Progenitor cell of endocrine pancreas (in vitro differentiated cells): Measurements from ENCODE around the gene RAB11FIP4. TPM values are rescaled to one million over a fixed set of nuclear protein-coding genes. Genes with fewer than 3 reads are reported as not detected.

Experiments used
- DNase-seq: peaks from one replicate; pipeline ENCODE4 v3.0.0; 2021; ENCODE audit warnings: low spot score; ENCODE audit not compliant: unreplicated experiment
- H3K27ac Mint-ChIP-seq: 2 replicates; pipeline ENCODE4 v1.8.0; 2021; ENCODE audit warnings: mild to moderate bottlenecking, moderate library complexity, mixed read lengths
- H3K27me3 Mint-ChIP-seq: 2 replicates; pipeline ENCODE4 v1.8.0; 2021; ENCODE audit warnings: mixed read lengths
- H3K36me3 Mint-ChIP-seq: 2 replicates; pipeline ENCODE4 v1.8.0; 2022; ENCODE audit warnings: mixed read lengths; ENCODE audit not compliant: insufficient read depth
- H3K4me1 Mint-ChIP-seq: 2 replicates; pipeline ENCODE4 v1.8.0; 2021; ENCODE audit warnings: low read depth, mixed read lengths
- H3K4me3 Mint-ChIP-seq: 2 replicates; pipeline ENCODE4 v1.8.0; 2021; ENCODE audit warnings: low read depth, mild to moderate bottlenecking, moderate library complexity, mixed read lengths
- H3K9me3 Mint-ChIP-seq: 2 replicates; pipeline ENCODE4 v1.8.0; 2021; ENCODE audit warnings: low read depth, mixed read lengths
- CTCF ChIP-seq: fragments of 200-600 bp; sonication (generic); IDR thresholded peaks from one replicate; pipeline ENCODE4 v1.5.0; 2021; ENCODE audit warnings: antibody characterized with exemption, mild to moderate bottlenecking; ENCODE audit not compliant: unreplicated experiment
- total RNA-seq: library from RNA; stranded (reverse); gene quantifications from 2 replicates; pipeline ENCODE4 v1.2.1, GENCODE V29; 2021

Gene RAB11FIP4
- total RNA-seq, 1 donor from 2014 or later: 65.5 TPM

DNA sequence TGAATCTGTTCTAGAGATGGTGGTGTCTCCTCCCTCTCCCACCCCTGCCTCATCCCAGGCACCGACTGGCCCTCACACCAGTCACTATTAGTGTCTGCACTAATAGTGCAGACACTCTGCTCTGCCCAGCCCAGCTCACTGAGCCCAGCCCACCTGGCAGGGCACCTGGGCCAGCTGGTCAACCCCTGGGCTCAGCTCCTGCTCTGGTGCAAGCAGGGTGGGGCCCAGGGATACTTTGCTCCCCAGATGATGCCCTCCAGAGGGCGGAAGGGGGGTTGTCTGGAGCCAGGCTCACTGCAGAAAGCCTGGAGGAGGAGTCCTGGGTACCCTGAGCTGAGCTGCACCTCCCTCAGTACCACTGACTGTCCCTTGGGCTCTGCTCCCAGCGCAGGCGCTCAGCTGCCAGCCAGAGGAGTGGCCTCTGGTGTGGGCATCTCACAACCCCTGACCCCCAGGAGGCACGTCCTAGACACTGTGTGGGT, 14.5 kb downstream of the RAB11FIP4 start:
- DNase-seq: no peak
- TF ChIP-seq CTCF: no peak
- no peaks in the 10 kb centered on the region for H3K36me3 Mint-ChIP-seq
- H3K27ac Mint-ChIP-seq: no peak overlapping the region
- H3K27me3 Mint-ChIP-seq: peaks cover 10% of the 10 kb centered on the region
- H3K9me3 Mint-ChIP-seq: no peaks in the 10 kb centered on the region
- H3K4me1 Mint-ChIP-seq: no peaks in the 10 kb centered on the region
- H3K4me3 Mint-ChIP-seq: no peak overlapping the region

DNA sequence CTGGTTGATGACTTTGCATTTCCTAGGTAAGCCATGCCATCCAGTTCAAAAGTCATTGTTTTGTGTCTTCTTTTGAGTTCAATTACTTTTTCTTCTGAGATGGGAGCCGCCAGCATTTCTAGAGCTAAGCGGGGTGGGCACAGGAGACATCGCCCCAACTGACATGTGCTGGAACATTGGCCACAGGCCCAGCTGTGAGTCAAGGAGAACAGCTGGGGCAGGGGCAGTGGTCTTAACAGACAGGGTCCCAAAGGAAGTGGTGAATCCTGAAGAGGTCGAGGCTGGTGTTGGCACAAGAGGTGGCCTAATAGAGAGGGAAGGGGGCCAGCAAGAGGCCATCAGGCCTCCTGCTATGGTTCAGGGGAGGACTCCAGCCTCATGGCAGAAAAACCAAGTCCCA, 17.1 kb downstream of the RAB11FIP4 start:
- Mint-ChIP-seq H3K4me3 (no peak overlapping the region), H3K9me3 (no peaks in the 10 kb centered on the region), H3K27ac (peak overlapping the region; percentile 26), H3K36me3 (no peaks in the 10 kb centered on the region), H3K4me1 (no peaks in the 10 kb centered on the region), H3K27me3 (peaks cover 11% of the 10 kb centered on the region)
- DNase-seq: no peak
- TF ChIP-seq CTCF: no peak

- peaks cover 2% of the 10 kb centered on the region for H3K4me1 Mint-ChIP-seq
Measured at GRCh38 chr17:31411707-31412285, 20.3 kb downstream of the RAB11FIP4 start.

GRCh38 chr17:31412511-31412910, 21.0 kb downstream of the RAB11FIP4 start:
- no peak for DNase-seq
- Mint-ChIP-seq H3K9me3 (no peaks in the 10 kb centered on the region), H3K36me3 (no peaks in the 10 kb centered on the region), H3K27me3 (peaks cover 10% of the 10 kb centered on the region), H3K4me3 (no peak overlapping the region), H3K27ac (peak overlapping the region; percentile 37), H3K4me1 (peaks cover 2% of the 10 kb centered on the region)
- no peak for TF ChIP-seq CTCF

More at GRCh38 chr17:31411707-31412285, 20.3 kb downstream of the RAB11FIP4 start:
- no peak overlapping the region for H3K4me3 Mint-ChIP-seq
- DNase-seq: no peak
- H3K9me3 Mint-ChIP-seq: no peaks in the 10 kb centered on the region
- H3K27ac Mint-ChIP-seq: no peak overlapping the region
- TF ChIP-seq CTCF: no peak
- no peaks in the 10 kb centered on the region for H3K36me3 Mint-ChIP-seq
- H3K27me3 Mint-ChIP-seq: peaks cover 13% of the 10 kb centered on the region

GRCh38 chr17:31413081-31413799, 21.8 kb downstream of the RAB11FIP4 start:
- no peak overlapping the region for H3K27ac Mint-ChIP-seq
- H3K9me3 Mint-ChIP-seq: no peaks in the 10 kb centered on the region
- H3K4me3 Mint-ChIP-seq: no peak overlapping the region
- no peaks in the 10 kb centered on the region for H3K36me3 Mint-ChIP-seq
- peaks cover 2% of the 10 kb centered on the region for H3K4me1 Mint-ChIP-seq
- no peak for TF ChIP-seq CTCF
- peaks cover 10% of the 10 kb centered on the region for H3K27me3 Mint-ChIP-seq
- no peak for DNase-seq
